Heart left ventricle (tissue), 13 donors: Measurements from ENCODE around the gene ZCRB1.

Experiments used
- POLR2A ChIP-seq, 2 donors: fragments of 450-650 bp; IDR thresholded peaks; one replicate each; pipeline ENCODE4 v1.6.1; 2017; ENCODE audit warnings: antibody characterized with exemption in 2 of 2, mild to moderate bottlenecking in 2 of 2, moderate library complexity in 2 of 2
- TF ChIP-seq, protein P1 (sequence below), 12 donors: fragments of 200-600 bp; sonication (generic) in 4 of 12; IDR thresholded peaks; one replicate each; pipeline versions ENCODE4 v1.5.0 to v1.8.0; 2018 to 2022; ENCODE audit warnings: antibody characterized with exemption in 12 of 12, mild to moderate bottlenecking in 5 of 12
- donor health status: ischemic (EF 13 %, LVEDD 7.1; RV severe dilation, severe dysfunction).
- donor health status: DM: no; HTN: yes; CAD: no.
- donor health status: DM: no; HTN: no; CAD: no.
- donor health status: ischemic (EF 25% LVEDD 6.9; RV normal size, moderate dysfunction).
- donor health status: ischemic (EF 25% LVEDD 5.7; RV mildly dilated, moderate dysfunction).
- donor health status: ischemic (EF 35%, LVEDD 5.7; RV mildly dilated, moderate dysfunction).
- donor health status: nonischemic (EF 11% LVEDD 7.7; RV severe dilation, severe dysfunction).
- donor health status: DM: yes; HTN: yes; CAD: no.
- donor health status: PGD.
- donor health status: ischemic (EF 29% LVEDD 5.4; RV normal size, mild dysfunction).
- donor health status: nonischemic (EF 23%, LVEDD 6.1; RV moderate dilation, normal function).

DNA sequence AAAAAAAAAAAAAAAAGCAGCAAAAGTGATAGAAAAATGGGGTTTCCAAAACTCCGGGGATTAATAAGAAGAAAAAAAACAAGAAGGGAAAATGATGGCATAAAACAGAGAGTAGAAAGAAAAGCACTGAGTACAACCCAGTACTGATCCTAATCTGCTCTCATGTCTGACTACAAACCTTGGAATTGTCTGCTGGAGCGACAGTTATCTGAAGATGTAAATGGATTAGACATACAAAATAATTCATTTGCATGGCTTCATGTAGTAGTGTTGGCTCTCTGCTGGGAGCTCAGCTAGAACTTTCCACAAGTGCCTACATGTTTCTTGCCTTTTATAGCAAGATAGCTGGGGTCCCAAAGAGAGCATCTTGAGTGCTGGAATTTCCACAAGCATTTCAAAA, 34.2 kb downstream of the ZCRB1 start:
- TF ChIP-seq, protein P1, sequence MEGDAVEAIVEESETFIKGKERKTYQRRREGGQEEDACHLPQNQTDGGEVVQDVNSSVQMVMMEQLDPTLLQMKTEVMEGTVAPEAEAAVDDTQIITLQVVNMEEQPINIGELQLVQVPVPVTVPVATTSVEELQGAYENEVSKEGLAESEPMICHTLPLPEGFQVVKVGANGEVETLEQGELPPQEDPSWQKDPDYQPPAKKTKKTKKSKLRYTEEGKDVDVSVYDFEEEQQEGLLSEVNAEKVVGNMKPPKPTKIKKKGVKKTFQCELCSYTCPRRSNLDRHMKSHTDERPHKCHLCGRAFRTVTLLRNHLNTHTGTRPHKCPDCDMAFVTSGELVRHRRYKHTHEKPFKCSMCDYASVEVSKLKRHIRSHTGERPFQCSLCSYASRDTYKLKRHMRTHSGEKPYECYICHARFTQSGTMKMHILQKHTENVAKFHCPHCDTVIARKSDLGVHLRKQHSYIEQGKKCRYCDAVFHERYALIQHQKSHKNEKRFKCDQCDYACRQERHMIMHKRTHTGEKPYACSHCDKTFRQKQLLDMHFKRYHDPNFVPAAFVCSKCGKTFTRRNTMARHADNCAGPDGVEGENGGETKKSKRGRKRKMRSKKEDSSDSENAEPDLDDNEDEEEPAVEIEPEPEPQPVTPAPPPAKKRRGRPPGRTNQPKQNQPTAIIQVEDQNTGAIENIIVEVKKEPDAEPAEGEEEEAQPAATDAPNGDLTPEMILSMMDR (IDR thresholded peaks at IDR 0.05), result no peak
- no peak for TF ChIP-seq POLR2A (IDR thresholded peaks at IDR 0.05)
